Astrocyte (in vitro differentiated cells and primary cell): ENCODE measurements around the gene SYNM. TPM values are rescaled to one million over a fixed set of nuclear protein-coding genes. Genes with fewer than 3 reads are reported as not detected.

Experiments used
- DNase-seq: peaks from one replicate; pipeline ENCODE4 v3.0.0-alpha.2; 2010; ENCODE audit warnings: low read depth
- FAIRE-seq: peaks from 2 replicates; lab custom pipeline; 2011; peaks lifted over from hg19 to GRCh38; lab: Jason Lieb, UNC
- H2AFZ ChIP-seq: 2 replicates; pipeline ENCODE4 v1.6.0; 2012; ENCODE audit warnings: low read depth, low read length, inconsistent platforms
- H3K27ac ChIP-seq: 2 replicates; pipeline ENCODE4 v1.5.1; 2011; ENCODE audit warnings: low read depth, low read length, inconsistent platforms
- H3K27me3 ChIP-seq: 2 replicates; pipeline ENCODE4 v1.6.0; 2011; ENCODE audit warnings: low read length, inconsistent platforms; ENCODE audit not compliant: insufficient read depth
- H3K36me3 ChIP-seq: 2 replicates; pipeline ENCODE4 v1.5.1; 2011; ENCODE audit warnings: low read length, inconsistent platforms; ENCODE audit not compliant: insufficient read depth
- H3K4me1 ChIP-seq: 2 replicates; pipeline ENCODE4 v1.5.1; 2011; ENCODE audit warnings: low read length, inconsistent platforms; ENCODE audit not compliant: insufficient read depth
- H3K4me2 ChIP-seq: 2 replicates; pipeline ENCODE4 v1.6.0; 2012; ENCODE audit warnings: low read length, inconsistent platforms
- H3K4me3 ChIP-seq: 2 replicates; pipeline ENCODE4 v1.5.1; 2011; ENCODE audit warnings: low read depth, mild to moderate bottlenecking, low read length, inconsistent platforms; ENCODE audit not compliant: insufficient read depth
- H3K79me2 ChIP-seq: 2 replicates; pipeline ENCODE4 v1.6.0; 2012; ENCODE audit warnings: mild to moderate bottlenecking, low read length, inconsistent platforms; ENCODE audit not compliant: insufficient read depth
- H3K9ac ChIP-seq: 2 replicates; pipeline ENCODE4 v1.6.0; 2012; ENCODE audit warnings: mild to moderate bottlenecking, low read length, inconsistent platforms
- H3K9me3 ChIP-seq: 2 replicates; pipeline ENCODE4 v1.5.1; 2012; ENCODE audit warnings: low read depth, mild to moderate bottlenecking, low read length, inconsistent platforms; ENCODE audit not compliant: insufficient read depth
- H4K20me1 ChIP-seq: 2 replicates; pipeline ENCODE4 v1.6.0; 2012; ENCODE audit warnings: low read length, inconsistent platforms; ENCODE audit not compliant: insufficient read depth
- H3K27ac Mint-ChIP-seq: one replicate; pipeline ENCODE4 v1.8.0; 2021; ENCODE audit warnings: mild to moderate bottlenecking, mixed read lengths; ENCODE audit not compliant: unreplicated experiment
- H3K27me3 Mint-ChIP-seq: one replicate; pipeline ENCODE4 v1.8.0; 2021; ENCODE audit warnings: low read depth, mixed read lengths; ENCODE audit not compliant: unreplicated experiment
- H3K36me3 Mint-ChIP-seq: one replicate; pipeline ENCODE4 v1.8.0; 2021; ENCODE audit warnings: low read depth, mixed read lengths; ENCODE audit not compliant: unreplicated experiment
- H3K4me1 Mint-ChIP-seq: one replicate; pipeline ENCODE4 v1.8.0; 2021; ENCODE audit warnings: low read depth, mixed read lengths; ENCODE audit not compliant: unreplicated experiment
- H3K4me3 Mint-ChIP-seq: one replicate; pipeline ENCODE4 v1.8.0; 2021; ENCODE audit warnings: mild to moderate bottlenecking, moderate library complexity, mixed read lengths; ENCODE audit not compliant: unreplicated experiment
- H3K9me3 Mint-ChIP-seq: one replicate; pipeline ENCODE4 v1.8.0; 2021; ENCODE audit warnings: mild to moderate bottlenecking, mixed read lengths; ENCODE audit not compliant: unreplicated experiment
- CTCF ChIP-seq: IDR thresholded peaks from 2 replicates; pipeline ENCODE4 v1.5.1; 2011; ENCODE audit warnings: low read depth, mild to moderate bottlenecking, inconsistent platforms, low read length, moderate library complexity; ENCODE audit not compliant: insufficient read depth
- EZH2 ChIP-seq: IDR thresholded peaks from 2 replicates; pipeline ENCODE4 v1.6.1; 2012; ENCODE audit warnings: mild to moderate bottlenecking, low read length, inconsistent platforms; ENCODE audit not compliant: insufficient read depth
- total RNA-seq: library from RNA; stranded (reverse); gene quantifications from 2 replicates; pipeline ENCODE4 v1.2.1, GENCODE V29; 2021

SYNM gene
- total RNA-seq, 1 donor from 2014 or later, result 9.7 TPM

GRCh38 chr15:99172171-99172570 is 67.3 kb downstream of the SYNM start:
- H3K36me3 Mint-ChIP-seq, result peaks cover 25% of the 10 kb centered on the region
- peaks cover 19% of the 10 kb centered on the region for H3K4me1 ChIP-seq
- no peak for TF ChIP-seq CTCF
- no peak for TF ChIP-seq EZH2
- H3K4me2 ChIP-seq, result no peak overlapping the region
- H3K4me3 ChIP-seq, result no peak overlapping the region
- H3K4me1 Mint-ChIP-seq, result peaks cover 15% of the 10 kb centered on the region
- no peaks in the 10 kb centered on the region for H3K9me3 Mint-ChIP-seq
- no peak for DNase-seq
- H3K9me3 ChIP-seq, result no peaks in the 10 kb centered on the region
- no peak overlapping the region for H3K27ac Mint-ChIP-seq
- no peaks in the 10 kb centered on the region for H4K20me1 ChIP-seq
- no peak overlapping the region for H2AFZ ChIP-seq
- no peak overlapping the region for H3K4me3 Mint-ChIP-seq
- peaks cover 13% of the 10 kb centered on the region for H3K36me3 ChIP-seq
- no peaks in the 10 kb centered on the region for H3K27me3 Mint-ChIP-seq
- no peaks in the 10 kb centered on the region for H3K79me2 ChIP-seq
- no peak for FAIRE-seq
- no peaks in the 10 kb centered on the region for H3K27me3 ChIP-seq
- H3K9ac ChIP-seq, result no peak overlapping the region
- no peak overlapping the region for H3K27ac ChIP-seq

GRCh38 chr15:99172989-99173388 is 68.1 kb downstream of the SYNM start:
- DNase-seq, result no peak
- H3K9me3 Mint-ChIP-seq, result no peaks in the 10 kb centered on the region
- Histone ChIP-seq H3K36me3 (peaks cover 9% of the 10 kb centered on the region), H3K27me3 (no peaks in the 10 kb centered on the region), H3K79me2 (no peaks in the 10 kb centered on the region), H3K4me2 (no peak overlapping the region), H3K9ac (no peak overlapping the region), H2AFZ (no peak overlapping the region), H4K20me1 (no peaks in the 10 kb centered on the region), H3K4me3 (no peak overlapping the region), H3K9me3 (no peaks in the 10 kb centered on the region), H3K4me1 (peaks cover 19% of the 10 kb centered on the region), H3K27ac (no peak overlapping the region)
- no peak for TF ChIP-seq EZH2
- no peak for TF ChIP-seq CTCF
- H3K36me3 Mint-ChIP-seq, result peaks cover 21% of the 10 kb centered on the region
- no peaks in the 10 kb centered on the region for H3K27me3 Mint-ChIP-seq
- H3K4me1 Mint-ChIP-seq, result peaks cover 15% of the 10 kb centered on the region
- no peak for FAIRE-seq
- H3K27ac Mint-ChIP-seq, result no peak overlapping the region
- no peak overlapping the region for H3K4me3 Mint-ChIP-seq

- DNase-seq (no peak), FAIRE-seq (no peak)
- no peak overlapping the region for H3K27ac ChIP-seq
- H3K4me3 ChIP-seq, result no peak overlapping the region
- no peaks in the 10 kb centered on the region for H4K20me1 ChIP-seq
- Mint-ChIP-seq H3K4me3 (no peak overlapping the region), H3K27me3 (no peaks in the 10 kb centered on the region), H3K27ac (no peak overlapping the region), H3K4me1 (peaks cover 6% of the 10 kb centered on the region), H3K36me3 (peaks cover 23% of the 10 kb centered on the region), H3K9me3 (no peaks in the 10 kb centered on the region)
- H2AFZ ChIP-seq, result no peak overlapping the region
- H3K79me2 ChIP-seq, result no peaks in the 10 kb centered on the region
- no peaks in the 10 kb centered on the region for H3K27me3 ChIP-seq
- H3K4me2 ChIP-seq, result no peak overlapping the region
- H3K9me3 ChIP-seq, result no peaks in the 10 kb centered on the region
- peaks cover 9% of the 10 kb centered on the region for H3K4me1 ChIP-seq
- H3K9ac ChIP-seq, result no peak overlapping the region
- TF ChIP-seq EZH2 (no peak), CTCF (no peak)
- peaks cover 9% of the 10 kb centered on the region for H3K36me3 ChIP-seq
Measured at GRCh38 chr15:99174567-99175395, 69.9 kb downstream of the SYNM start.
